Measurements from ENCODE around the gene NR4A1. TPM values are rescaled to one million over a fixed set of nuclear protein-coding genes. Genes with fewer than 3 reads are reported as not detected.
"Not testable (repeated sequence)": the region's sequence is repeated elsewhere in the genome, so short reads cannot be mapped to it uniquely, and the experiment has no call there.

Gene NR4A1
- total RNA-seq, 2 experiments from 2014 or later, result 25.3 to 29.0 TPM

DNA sequence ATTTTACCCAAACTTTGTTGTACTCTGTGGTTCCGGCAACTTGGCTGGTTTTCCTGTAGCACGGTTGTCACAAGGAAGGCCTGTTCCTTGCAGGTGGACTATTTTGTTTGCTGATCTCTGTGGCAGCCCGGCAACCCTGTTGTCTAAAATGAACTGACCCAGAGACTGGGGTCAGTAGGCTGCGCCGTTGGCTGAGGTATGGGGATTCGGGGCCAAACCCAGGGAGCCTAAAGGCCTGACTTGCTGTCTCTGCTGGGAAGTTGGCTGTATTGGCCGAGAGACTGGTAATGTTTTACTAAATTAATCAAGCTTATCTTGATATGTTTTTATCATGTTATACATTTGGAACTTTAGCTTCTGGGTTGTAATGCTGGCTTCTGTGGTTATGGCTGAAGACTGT lies 42.1 kb downstream of the NR4A1 start:
- Histone ChIP-seq H2AFZ (ENCODE audit: low read length) (no peak overlapping the region), H3K79me2 (ENCODE audit: insufficient read depth, low read depth, low read length) (no peaks in the 10 kb centered on the region), H4K20me1 (ENCODE audit: insufficient read depth, low read length) (no peaks in the 10 kb centered on the region), H3K27ac (ENCODE audit: low read depth, low read length, poor library complexity, severe bottlenecking) (no peak overlapping the region), H3K9me3 (ENCODE audit: low read length) (no peaks in the 10 kb centered on the region), H3K4me3 (ENCODE audit: low read depth, low read length, poor library complexity, severe bottlenecking) (no peak overlapping the region), H3K9me2 (ENCODE audit: insufficient read depth, low read length) (no peaks in the 10 kb centered on the region), H3K4me2 (ENCODE audit: low read length) (no peak overlapping the region), H3K4me1 (ENCODE audit: insufficient read depth, low read length, poor library complexity, severe bottlenecking) (peaks cover 26% of the 10 kb centered on the region), H3K36me3 (ENCODE audit: insufficient read depth, low read length) (0 out of 2 replicates have a peak, but pooled peaks cover 4% of the 10 kb centered on the region)
- TF ChIP-seq, protein P1, sequence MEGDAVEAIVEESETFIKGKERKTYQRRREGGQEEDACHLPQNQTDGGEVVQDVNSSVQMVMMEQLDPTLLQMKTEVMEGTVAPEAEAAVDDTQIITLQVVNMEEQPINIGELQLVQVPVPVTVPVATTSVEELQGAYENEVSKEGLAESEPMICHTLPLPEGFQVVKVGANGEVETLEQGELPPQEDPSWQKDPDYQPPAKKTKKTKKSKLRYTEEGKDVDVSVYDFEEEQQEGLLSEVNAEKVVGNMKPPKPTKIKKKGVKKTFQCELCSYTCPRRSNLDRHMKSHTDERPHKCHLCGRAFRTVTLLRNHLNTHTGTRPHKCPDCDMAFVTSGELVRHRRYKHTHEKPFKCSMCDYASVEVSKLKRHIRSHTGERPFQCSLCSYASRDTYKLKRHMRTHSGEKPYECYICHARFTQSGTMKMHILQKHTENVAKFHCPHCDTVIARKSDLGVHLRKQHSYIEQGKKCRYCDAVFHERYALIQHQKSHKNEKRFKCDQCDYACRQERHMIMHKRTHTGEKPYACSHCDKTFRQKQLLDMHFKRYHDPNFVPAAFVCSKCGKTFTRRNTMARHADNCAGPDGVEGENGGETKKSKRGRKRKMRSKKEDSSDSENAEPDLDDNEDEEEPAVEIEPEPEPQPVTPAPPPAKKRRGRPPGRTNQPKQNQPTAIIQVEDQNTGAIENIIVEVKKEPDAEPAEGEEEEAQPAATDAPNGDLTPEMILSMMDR (conservative IDR thresholded peaks at IDR 0.05; ENCODE audit: low read length), result no peak
- TF ChIP-seq EZH2phosphoT487 (IDR thresholded peaks at IDR 0.05; ENCODE audit: borderline replicate concordance, low read depth, low read length), result no peak
- no peak for DNase-seq (ENCODE audit: low spot score)
- no TSS peak for BruUV-seq (replicated peaks)
- ChIA-PET POLR2A (interaction anchor here (0.7 kb wide), 1 partner anchor 12 kb away, joined by 3 read pairs; no protein-coding TSS in a partner anchor), CTCF (ENCODE audit: unreplicated experiment) (no interaction called here)
- intact Hi-C loops (cut with micrococcal nuclease; ENCODE audit: unreplicated experiment), result no loop called here

DNA sequence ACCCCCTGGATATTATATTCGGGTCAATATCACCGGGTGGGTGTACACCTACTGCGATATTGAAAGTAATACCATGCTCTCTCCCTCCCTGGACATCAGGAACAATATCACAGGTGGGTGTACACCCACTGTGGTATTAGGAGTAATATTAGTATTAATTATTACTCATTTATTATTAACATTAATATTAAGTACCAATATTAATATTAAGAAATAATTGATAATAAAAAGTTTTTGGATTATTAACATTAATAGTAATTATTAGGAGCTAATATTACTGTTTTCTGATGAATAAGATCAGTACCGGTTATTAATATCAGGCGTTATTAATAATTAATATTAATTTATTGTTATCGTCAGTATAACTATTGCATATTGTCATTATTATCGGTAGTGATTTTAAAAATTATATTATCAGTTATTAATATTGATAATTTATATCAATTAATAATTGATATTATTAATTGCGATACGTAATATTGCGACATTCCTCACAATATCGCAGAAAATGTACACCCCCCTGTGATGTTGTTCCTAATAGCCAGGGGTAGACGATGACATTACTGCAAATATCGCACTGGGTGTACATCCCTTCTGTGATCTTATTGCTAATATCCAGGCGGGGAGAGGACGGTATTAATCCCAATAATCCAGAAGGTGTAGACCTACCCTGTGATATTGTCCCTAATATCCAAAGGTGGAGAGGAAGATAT lies 45.2 kb downstream of the NR4A1 start:
- no peaks in the 10 kb centered on the region for H3K9me2 ChIP-seq (ENCODE audit: insufficient read depth, low read length)
- H3K27ac ChIP-seq (ENCODE audit: low read depth, low read length, poor library complexity, severe bottlenecking), result no peak overlapping the region
- no TSS peak for BruUV-seq (replicated peaks)
- no peak overlapping the region for H3K4me2 ChIP-seq (ENCODE audit: low read length)
- H3K4me1 ChIP-seq (ENCODE audit: insufficient read depth, low read length, poor library complexity, severe bottlenecking), result no peaks in the 10 kb centered on the region
- no peak overlapping the region for H2AFZ ChIP-seq (ENCODE audit: low read length)
- no peak overlapping the region for H3K4me3 ChIP-seq (ENCODE audit: low read depth, low read length, poor library complexity, severe bottlenecking)
- no peaks in the 10 kb centered on the region for H3K79me2 ChIP-seq (ENCODE audit: insufficient read depth, low read depth, low read length)
- H4K20me1 ChIP-seq (ENCODE audit: insufficient read depth, low read length), result no peaks in the 10 kb centered on the region
- CTCF ChIA-PET (ENCODE audit: unreplicated experiment), result no interaction called here
- H3K36me3 ChIP-seq (ENCODE audit: insufficient read depth, low read length), result peaks cover 12% of the 10 kb centered on the region; the same call in 1 of the 2 replicates
- TF ChIP-seq, protein P1 (conservative IDR thresholded peaks at IDR 0.05; ENCODE audit: low read length), result no peak
- no peak for TF ChIP-seq EZH2phosphoT487 (IDR thresholded peaks at IDR 0.05; ENCODE audit: borderline replicate concordance, low read depth, low read length)
- intact Hi-C loops (cut with micrococcal nuclease; ENCODE audit: unreplicated experiment), result no loop called here
- POLR2A ChIA-PET, result no interaction called here
- H3K9me3 ChIP-seq (ENCODE audit: low read length), result no peaks in the 10 kb centered on the region
- no peak for DNase-seq (ENCODE audit: low spot score)

DNA sequence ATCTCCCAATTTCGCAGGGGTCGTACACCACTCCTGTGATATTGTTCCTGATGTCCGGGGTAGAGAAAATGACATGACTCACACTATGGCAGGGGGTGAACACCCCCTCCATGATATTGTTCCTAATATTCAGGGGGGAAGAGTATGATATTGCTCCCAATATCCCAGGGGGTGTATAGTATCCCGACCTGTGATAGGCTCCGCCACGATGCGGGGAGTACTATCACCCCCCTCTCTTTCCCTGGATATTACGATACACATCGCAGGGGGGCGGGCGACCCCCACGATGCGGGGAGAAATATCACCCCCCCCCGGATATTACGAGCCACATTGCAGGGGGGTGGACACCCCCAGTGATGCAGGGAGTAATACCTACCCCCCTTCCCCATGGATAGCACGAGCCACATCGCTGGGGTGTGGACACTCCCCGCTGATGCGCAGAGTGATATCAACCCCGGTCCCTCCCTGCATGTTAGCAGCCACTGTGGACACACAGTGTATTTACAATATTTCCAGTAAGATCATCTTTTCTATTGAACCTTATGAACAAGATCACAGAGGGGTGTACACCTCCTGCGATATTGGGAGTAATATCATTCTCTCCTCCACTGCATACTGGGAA lies 45.9 kb downstream of the NR4A1 start:
- Histone ChIP-seq H3K9me2 (ENCODE audit: insufficient read depth, low read length) (no peaks in the 10 kb centered on the region), H3K4me1 (ENCODE audit: insufficient read depth, low read length, poor library complexity, severe bottlenecking) (no peaks in the 10 kb centered on the region), H3K79me2 (ENCODE audit: insufficient read depth, low read depth, low read length) (no peaks in the 10 kb centered on the region), H3K27ac (ENCODE audit: low read depth, low read length, poor library complexity, severe bottlenecking) (no peak overlapping the region), H2AFZ (ENCODE audit: low read length) (no peak overlapping the region), H3K4me2 (ENCODE audit: low read length) (no peak overlapping the region), H3K9me3 (ENCODE audit: low read length) (no peaks in the 10 kb centered on the region), H3K4me3 (ENCODE audit: low read depth, low read length, poor library complexity, severe bottlenecking) (no peak overlapping the region), H3K36me3 (ENCODE audit: insufficient read depth, low read length) (peaks cover 16% of the 10 kb centered on the region; the same call in 1 of the 2 replicates), H4K20me1 (ENCODE audit: insufficient read depth, low read length) (no peaks in the 10 kb centered on the region)
- DNase-seq (ENCODE audit: low spot score), result no peak
- BruUV-seq (replicated peaks), result no TSS peak
- intact Hi-C loops (cut with micrococcal nuclease; ENCODE audit: unreplicated experiment), result no loop called here
- CTCF ChIA-PET (ENCODE audit: unreplicated experiment), result no interaction called here
- POLR2A ChIA-PET, result no interaction called here
- TF ChIP-seq, protein P1 (conservative IDR thresholded peaks at IDR 0.05; ENCODE audit: low read length), result no peak
- no peak for TF ChIP-seq EZH2phosphoT487 (IDR thresholded peaks at IDR 0.05; ENCODE audit: borderline replicate concordance, low read depth, low read length)

DNA sequence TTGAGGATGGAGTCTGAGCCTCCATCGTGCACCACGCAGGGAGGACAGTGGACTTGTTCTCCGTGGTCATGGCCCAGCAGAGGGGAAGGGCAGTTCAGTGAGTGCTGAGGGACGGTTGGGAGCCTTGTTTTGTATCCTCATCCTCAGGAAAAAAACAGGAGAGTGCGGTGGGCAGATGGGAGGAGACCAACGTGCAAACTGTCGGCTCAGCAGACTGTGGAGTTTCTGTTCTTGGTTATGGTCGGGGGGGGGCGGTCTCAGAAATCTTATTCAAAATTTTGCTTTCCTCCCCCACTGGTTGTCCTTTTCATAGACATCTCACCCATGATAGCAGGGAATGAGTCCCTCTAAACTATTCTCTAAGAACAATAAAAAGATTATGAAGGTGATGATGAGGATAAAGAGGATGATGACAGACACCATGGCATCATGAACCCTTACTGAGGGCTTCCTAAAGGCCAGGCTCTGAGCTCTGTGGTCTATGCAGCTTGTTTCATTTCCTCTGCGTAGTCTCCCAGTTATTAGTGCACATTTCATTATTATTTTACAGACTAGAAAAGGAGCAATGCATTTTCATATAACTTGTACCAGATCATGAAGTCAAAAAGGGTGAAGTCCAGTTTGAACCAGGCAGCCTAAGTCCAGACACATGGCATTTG lies 53.3 kb downstream of the NR4A1 start:
- H3K9me3 ChIP-seq (ENCODE audit: low read length); H2AFZ ChIP-seq (ENCODE audit: low read length); DNase-seq (ENCODE audit: low spot score); H3K4me1 ChIP-seq (ENCODE audit: insufficient read depth, low read length, poor library complexity, severe bottlenecking); H3K79me2 ChIP-seq (ENCODE audit: insufficient read depth, low read depth, low read length); intact Hi-C loops (cut with micrococcal nuclease; ENCODE audit: unreplicated experiment); H4K20me1 ChIP-seq (ENCODE audit: insufficient read depth, low read length); H3K4me3 ChIP-seq (ENCODE audit: low read depth, low read length, poor library complexity, severe bottlenecking); CTCF ChIA-PET (ENCODE audit: unreplicated experiment); H3K9me2 ChIP-seq (ENCODE audit: insufficient read depth, low read length); POLR2A ChIA-PET: not testable (repeated sequence)
- Histone ChIP-seq H3K27ac (ENCODE audit: low read depth, low read length, poor library complexity, severe bottlenecking) (peak overlapping the region; percentile 28), H3K36me3 (ENCODE audit: insufficient read depth, low read length) (peaks cover 64% of the 10 kb centered on the region), H3K4me2 (ENCODE audit: low read length) (0 out of 2 replicates have a peak overlapping the region, but pooled peaks have one; percentile 7)
- BruUV-seq (replicated peaks), result TSS peak; percentile 7

Measured in OCI-LY7 (cell line).